H1 (cell line): ENCODE measurements around the gene ZBTB16.

Source experiments
- CEBPB ChIP-seq: IDR thresholded peaks from 2 replicates; pipeline ENCODE4 v1.6.1; 2012; ENCODE audit warnings: low read depth, low read length
- EP300 ChIP-seq, 2 experiments: IDR thresholded peaks; 1 replicate in 1 of 2; 2 replicates in 1 of 2; pipeline ENCODE4 v1.6.1; 2011 to 2012; ENCODE audit warnings: low read depth in 2 of 2, low read length in 2 of 2, mild to moderate bottlenecking in 2 of 2, borderline replicate concordance in 1 of 2, inconsistent platforms in 1 of 2, moderate library complexity in 1 of 2
- EZH2 ChIP-seq: fragments of 200-600 bp; sonication (generic); IDR thresholded peaks from 2 replicates; pipeline ENCODE4 v1.7.1; 2012; ENCODE audit warnings: low read depth, mild to moderate bottlenecking, moderate library complexity, low read length, inconsistent platforms; ENCODE audit not compliant: severe bottlenecking
- GTF2F1 ChIP-seq: IDR thresholded peaks from 2 replicates; pipeline ENCODE4 v1.6.1; 2012; ENCODE audit warnings: low read depth, low read length, improper control_type of control experiment, borderline replicate concordance
- MAFK ChIP-seq: IDR thresholded peaks from 2 replicates; pipeline ENCODE4 v1.6.1; 2012; ENCODE audit warnings: low read depth, mild to moderate bottlenecking, improper control_type of control experiment, low read length
- POLR2A ChIP-seq, 2 experiments: IDR thresholded peaks; 1 replicate in 1 of 2; 2 replicates in 1 of 2; pipeline ENCODE4 v1.6.1; 2011; ENCODE audit warnings: low read depth in 2 of 2, low read length in 2 of 2, mild to moderate bottlenecking in 2 of 2; ENCODE audit errors: control extremely low read depth in 1 of 2
- RAD21 ChIP-seq, 2 experiments: IDR thresholded peaks in 1 of 2; conservative IDR thresholded peaks in 1 of 2; 2 replicates each; pipeline ENCODE4 v1.6.1; 2011; ENCODE audit warnings: low read depth in 2 of 2, low read length in 2 of 2, improper control_type of control experiment in 1 of 2, inconsistent platforms in 1 of 2, mild to moderate bottlenecking in 1 of 2, moderate library complexity in 1 of 2
- SAP30 ChIP-seq: fragments of 300-600 bp; sonication (generic); IDR thresholded peaks from 2 replicates; pipeline ENCODE4 v1.7.1; 2012; ENCODE audit warnings: low read length, moderate library complexity, mild to moderate bottlenecking, inconsistent platforms; ENCODE audit not compliant: insufficient read depth, insufficient replicate concordance
- SIN3A ChIP-seq, 2 experiments: IDR thresholded peaks in 1 of 2; conservative IDR thresholded peaks in 1 of 2; 2 replicates each; pipeline ENCODE4 v1.6.1; 2011 to 2012; ENCODE audit warnings: low read length in 2 of 2, improper control_type of control experiment in 1 of 2, low read depth in 1 of 2, mild to moderate bottlenecking in 1 of 2
- SP4 ChIP-seq: IDR thresholded peaks from 2 replicates; pipeline ENCODE4 v1.6.1; 2012; ENCODE audit warnings: low read length, inconsistent platforms
- TAF1 ChIP-seq: IDR thresholded peaks from 2 replicates; pipeline ENCODE4 v1.6.1; 2011; ENCODE audit warnings: mild to moderate bottlenecking, low read depth, low read length
- TBP ChIP-seq: IDR thresholded peaks from 2 replicates; pipeline ENCODE4 v1.6.1; 2011; ENCODE audit warnings: low read depth, low read length, improper control_type of control experiment

- TF ChIP-seq EP300 (IDR thresholded peaks at IDR 0.05; ENCODE audit: borderline replicate concordance in 1 of 2, low read depth in 2 of 2, low read length in 2 of 2) (no peak), RAD21 (IDR thresholded peaks at IDR 0.05 in 1 of 2, conservative IDR thresholded peaks at IDR 0.05 in 1 of 2; ENCODE audit: low read depth in 2 of 2, low read length in 2 of 2) (no peak), SAP30 (no peak), GTF2F1 (no peak), TBP (no peak), SP4 (no peak), POLR2A (IDR thresholded peaks at IDR 0.05; ENCODE audit: control extremely low read depth in 1 of 2, low read depth in 2 of 2, low read length in 2 of 2) (no peak), CEBPB (no peak), MAFK (no peak), EZH2 (no peak), TAF1 (no peak), SIN3A (conservative IDR thresholded peaks at IDR 0.05 in 1 of 2, IDR thresholded peaks at IDR 0.05 in 1 of 2; ENCODE audit: low read depth in 1 of 2, low read length in 2 of 2) (no peak)
Measured at GRCh38 chr11:114161486-114162250, 102.2 kb downstream of the ZBTB16 start.
